ENCODE results near the gene HCRTR1. TPM values are rescaled to one million over a fixed set of nuclear protein-coding genes. Genes with fewer than 3 reads are reported as not detected.

The HCRTR1 gene
- polyA plus RNA-seq, 1 of the 3 experiments (the other 2 are of a cell fraction): 0.03 TPM

DNA sequence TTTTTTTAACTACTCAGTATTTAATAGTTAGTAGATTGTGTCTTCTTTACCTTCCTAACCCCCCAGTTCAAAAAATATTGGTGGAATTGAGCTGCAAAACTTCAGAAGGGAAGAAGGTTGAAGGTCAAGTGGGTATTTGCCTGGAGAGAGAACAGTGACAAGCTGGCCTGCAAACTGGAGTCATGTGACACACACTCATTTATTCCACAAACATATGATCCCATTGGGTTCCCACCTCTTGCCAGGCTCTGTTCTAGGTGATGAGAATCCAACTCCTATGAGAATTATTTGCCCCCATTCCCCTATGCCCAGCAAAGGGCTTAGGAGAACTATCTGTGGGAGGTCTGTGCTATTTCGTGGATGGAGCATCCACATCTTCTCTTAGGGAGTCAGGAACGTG lies 30.7 kb downstream of the HCRTR1 start:
- whole genome bisulfite sequencing (ENCODE audit: low lambda C conversion rate): 50% methylated on average over 2 of the region's 2 CpGs

DNA sequence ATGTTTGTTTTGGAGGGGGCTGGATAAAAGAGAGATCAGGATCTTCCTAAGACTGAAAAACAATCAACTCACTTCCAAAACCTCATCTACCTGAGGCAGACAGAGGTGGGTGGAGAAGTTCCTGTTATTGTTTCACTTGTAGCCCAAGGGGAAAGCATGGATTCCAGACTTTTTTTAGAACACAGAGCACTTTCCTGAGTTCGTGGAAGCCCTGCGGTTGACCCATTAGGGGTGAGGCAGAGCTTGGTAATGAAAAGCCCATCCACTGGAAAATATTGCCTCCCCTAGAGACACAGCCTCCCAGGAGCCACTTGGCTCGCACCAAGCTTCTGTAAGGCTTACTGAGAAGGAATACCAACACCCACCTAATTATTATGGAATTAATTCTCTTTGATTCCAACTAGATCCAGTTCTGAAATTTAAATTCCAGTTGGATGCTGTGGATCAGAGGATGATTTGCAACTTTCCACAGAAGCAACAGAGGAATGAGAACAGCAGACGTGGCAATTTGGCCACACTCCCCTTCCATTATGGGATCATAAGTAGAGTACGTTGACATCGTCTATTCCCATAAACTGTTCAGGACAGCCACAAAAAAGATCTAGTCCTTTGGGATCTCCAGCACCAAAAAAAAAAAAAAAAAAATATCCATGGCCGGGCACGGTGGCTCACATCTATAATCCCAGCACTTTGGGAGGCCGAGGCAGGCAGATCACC lies 31.3 kb downstream of the HCRTR1 start:
- POLR2A ChIA-PET: no interaction called here

More for the DNA sequence above, 30.7 kb downstream of the HCRTR1 start:
- Histone ChIP-seq H3K36me3 (replicated peaks in 1 of 2; ENCODE audit: control insufficient read depth in 1 of 2, insufficient read depth in 2 of 2, low read length in 1 of 2) (no peaks in the 10 kb centered on the region), H3K9ac (no peak overlapping the region), H3K9me2 (no peaks in the 10 kb centered on the region), H3K79me2 (ENCODE audit: insufficient read depth) (peaks cover 21% of the 10 kb centered on the region), H3K27ac (ENCODE audit: low read depth in 2 of 2, low read length in 1 of 2) (no peak overlapping the region), H2AFZ (ENCODE audit: low read depth) (no peak overlapping the region), H3K4me1 (ENCODE audit: control insufficient read depth in 1 of 2, insufficient read depth in 2 of 2, low read depth in 1 of 2, low read length in 1 of 2) (peaks cover 6 to 26% of the 10 kb centered on the region in 2 experiments; a peak in 3 of 4 replicates), H3K4me2 (no peak overlapping the region), H4K20me1 (ENCODE audit: insufficient read depth) (no peaks in the 10 kb centered on the region), H3K4me3 (ENCODE audit: low read depth in 2 of 2, low read length in 1 of 2) (no peak overlapping the region), H3K27me3 (ENCODE audit: insufficient read depth) (no peaks in the 10 kb centered on the region), H3K9me3 (no peaks in the 10 kb centered on the region), H3F3A (replicated peaks; ENCODE audit: insufficient read depth) (peaks cover 6% of the 10 kb centered on the region)
- TF ChIP-seq FOSL2 (IDR thresholded peaks at IDR 0.05; ENCODE audit: borderline replicate concordance, low read depth): no peak
- no peak for TF ChIP-seq RFX5 (IDR thresholded peaks at IDR 0.05; ENCODE audit: low read length)
- TF ChIP-seq, protein P1, sequence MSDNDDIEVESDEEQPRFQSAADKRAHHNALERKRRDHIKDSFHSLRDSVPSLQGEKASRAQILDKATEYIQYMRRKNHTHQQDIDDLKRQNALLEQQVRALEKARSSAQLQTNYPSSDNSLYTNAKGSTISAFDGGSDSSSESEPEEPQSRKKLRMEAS (IDR thresholded peaks at IDR 0.05; ENCODE audit: low read depth): no peak
- TF ChIP-seq TAF1 (IDR thresholded peaks at IDR 0.05; ENCODE audit: borderline replicate concordance, low read depth, low read length): no peak
- TF ChIP-seq, protein P2, sequence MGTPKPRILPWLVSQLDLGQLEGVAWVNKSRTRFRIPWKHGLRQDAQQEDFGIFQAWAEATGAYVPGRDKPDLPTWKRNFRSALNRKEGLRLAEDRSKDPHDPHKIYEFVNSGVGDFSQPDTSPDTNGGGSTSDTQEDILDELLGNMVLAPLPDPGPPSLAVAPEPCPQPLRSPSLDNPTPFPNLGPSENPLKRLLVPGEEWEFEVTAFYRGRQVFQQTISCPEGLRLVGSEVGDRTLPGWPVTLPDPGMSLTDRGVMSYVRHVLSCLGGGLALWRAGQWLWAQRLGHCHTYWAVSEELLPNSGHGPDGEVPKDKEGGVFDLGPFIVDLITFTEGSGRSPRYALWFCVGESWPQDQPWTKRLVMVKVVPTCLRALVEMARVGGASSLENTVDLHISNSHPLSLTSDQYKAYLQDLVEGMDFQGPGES (IDR thresholded peaks at IDR 0.05; ENCODE audit: low read depth, low read length): no peak
- TF ChIP-seq MEF2A (IDR thresholded peaks at IDR 0.05; ENCODE audit: borderline replicate concordance, low read depth): no peak
- no peak for TF ChIP-seq MXI1 (IDR thresholded peaks at IDR 0.05; ENCODE audit: low read depth, low read length)
- TF ChIP-seq, protein P3, sequence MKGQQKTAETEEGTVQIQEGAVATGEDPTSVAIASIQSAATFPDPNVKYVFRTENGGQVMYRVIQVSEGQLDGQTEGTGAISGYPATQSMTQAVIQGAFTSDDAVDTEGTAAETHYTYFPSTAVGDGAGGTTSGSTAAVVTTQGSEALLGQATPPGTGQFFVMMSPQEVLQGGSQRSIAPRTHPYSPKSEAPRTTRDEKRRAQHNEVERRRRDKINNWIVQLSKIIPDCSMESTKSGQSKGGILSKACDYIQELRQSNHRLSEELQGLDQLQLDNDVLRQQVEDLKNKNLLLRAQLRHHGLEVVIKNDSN (IDR thresholded peaks at IDR 0.05; ENCODE audit: borderline replicate concordance, low read depth): no peak
- no peak for TF ChIP-seq ELF1 (IDR thresholded peaks at IDR 0.05)
- TF ChIP-seq NRF1 (IDR thresholded peaks at IDR 0.05; ENCODE audit: low read depth, low read length): no peak
- TF ChIP-seq SMC3 (IDR thresholded peaks at IDR 0.05; ENCODE audit: low read depth, low read length): no peak
- no peak for TF ChIP-seq GATA2 (CRISPR knock-in tag; IDR thresholded peaks at IDR 0.05)
- no peak for TF ChIP-seq JUND (IDR thresholded peaks at IDR 0.05)
- TF ChIP-seq, protein P4, sequence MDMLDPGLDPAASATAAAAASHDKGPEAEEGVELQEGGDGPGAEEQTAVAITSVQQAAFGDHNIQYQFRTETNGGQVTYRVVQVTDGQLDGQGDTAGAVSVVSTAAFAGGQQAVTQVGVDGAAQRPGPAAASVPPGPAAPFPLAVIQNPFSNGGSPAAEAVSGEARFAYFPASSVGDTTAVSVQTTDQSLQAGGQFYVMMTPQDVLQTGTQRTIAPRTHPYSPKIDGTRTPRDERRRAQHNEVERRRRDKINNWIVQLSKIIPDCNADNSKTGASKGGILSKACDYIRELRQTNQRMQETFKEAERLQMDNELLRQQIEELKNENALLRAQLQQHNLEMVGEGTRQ (IDR thresholded peaks at IDR 0.05; ENCODE audit: borderline replicate concordance, low read depth, low read length): no peak
- TF ChIP-seq GABPA (IDR thresholded peaks at IDR 0.05; ENCODE audit: low read depth): no peak
- TF ChIP-seq YY1 (IDR thresholded peaks at IDR 0.05; ENCODE audit: low read depth): no peak
- CTCF ChIA-PET: interaction anchor here (0.7 to 1.8 kb wide), 5 partner anchors 15 to 141 kb away, joined by 3 to 5 read pairs (median 4); no protein-coding TSS in a partner anchor
- POLR2A ChIA-PET: no interaction called here
- no peak for DNase-seq

More for the DNA sequence above, 31.3 kb downstream of the HCRTR1 start:
- Histone ChIP-seq H3F3A (replicated peaks; ENCODE audit: insufficient read depth) (peaks cover 6% of the 10 kb centered on the region), H3K4me1 (ENCODE audit: control insufficient read depth in 1 of 2, insufficient read depth in 2 of 2, low read depth in 1 of 2, low read length in 1 of 2) (peaks cover under 1 to 20% of the 10 kb centered on the region in 2 experiments; a peak in 3 of 4 replicates), H2AFZ (ENCODE audit: low read depth) (no peak overlapping the region), H3K9me2 (no peaks in the 10 kb centered on the region), H3K9me3 (no peaks in the 10 kb centered on the region), H3K79me2 (ENCODE audit: insufficient read depth) (peaks cover 15% of the 10 kb centered on the region), H3K36me3 (replicated peaks in 1 of 2; ENCODE audit: control insufficient read depth in 1 of 2, insufficient read depth in 2 of 2, low read length in 1 of 2) (no peaks in the 10 kb centered on the region), H3K9ac (no peak overlapping the region), H4K20me1 (ENCODE audit: insufficient read depth) (no peaks in the 10 kb centered on the region), H3K27me3 (ENCODE audit: insufficient read depth) (no peaks in the 10 kb centered on the region), H3K27ac (ENCODE audit: low read depth in 2 of 2, low read length in 1 of 2) (no peak overlapping the region), H3K4me2 (no peak overlapping the region), H3K4me3 (ENCODE audit: low read depth in 2 of 2, low read length in 1 of 2) (no peak overlapping the region)
- DNase-seq: no peak
- 70% methylated on average over 9 of the region's 9 CpGs for WGBS (ENCODE audit: low lambda C conversion rate)
- TF ChIP-seq, protein P5, sequence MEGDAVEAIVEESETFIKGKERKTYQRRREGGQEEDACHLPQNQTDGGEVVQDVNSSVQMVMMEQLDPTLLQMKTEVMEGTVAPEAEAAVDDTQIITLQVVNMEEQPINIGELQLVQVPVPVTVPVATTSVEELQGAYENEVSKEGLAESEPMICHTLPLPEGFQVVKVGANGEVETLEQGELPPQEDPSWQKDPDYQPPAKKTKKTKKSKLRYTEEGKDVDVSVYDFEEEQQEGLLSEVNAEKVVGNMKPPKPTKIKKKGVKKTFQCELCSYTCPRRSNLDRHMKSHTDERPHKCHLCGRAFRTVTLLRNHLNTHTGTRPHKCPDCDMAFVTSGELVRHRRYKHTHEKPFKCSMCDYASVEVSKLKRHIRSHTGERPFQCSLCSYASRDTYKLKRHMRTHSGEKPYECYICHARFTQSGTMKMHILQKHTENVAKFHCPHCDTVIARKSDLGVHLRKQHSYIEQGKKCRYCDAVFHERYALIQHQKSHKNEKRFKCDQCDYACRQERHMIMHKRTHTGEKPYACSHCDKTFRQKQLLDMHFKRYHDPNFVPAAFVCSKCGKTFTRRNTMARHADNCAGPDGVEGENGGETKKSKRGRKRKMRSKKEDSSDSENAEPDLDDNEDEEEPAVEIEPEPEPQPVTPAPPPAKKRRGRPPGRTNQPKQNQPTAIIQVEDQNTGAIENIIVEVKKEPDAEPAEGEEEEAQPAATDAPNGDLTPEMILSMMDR (IDR thresholded peaks at IDR 0.05): no peak
- CTCF ChIA-PET: interaction anchor here (0.8 to 1.3 kb wide), 4 partner anchors 16 to 85 kb away, joined by 3 to 5 read pairs (median 4); no protein-coding TSS in a partner anchor
